GM12892 (cell line): ENCODE data around the gene UGDH.

Source experiments
- POLR2A ChIP-seq: IDR thresholded peaks from 2 replicates; pipeline ENCODE4 v1.6.1; 2011; ENCODE audit warnings: low read depth, low read length, control low read depth
- POLR2AphosphoS5 ChIP-seq: IDR thresholded peaks from 2 replicates; pipeline ENCODE4 v1.6.1; 2011; ENCODE audit warnings: low read depth, low read length, control low read depth
- TAF1 ChIP-seq: IDR thresholded peaks from 2 replicates; pipeline ENCODE4 v1.6.1; 2011; ENCODE audit warnings: low read depth, mild to moderate bottlenecking, control low read depth, low read length, borderline replicate concordance

DNA sequence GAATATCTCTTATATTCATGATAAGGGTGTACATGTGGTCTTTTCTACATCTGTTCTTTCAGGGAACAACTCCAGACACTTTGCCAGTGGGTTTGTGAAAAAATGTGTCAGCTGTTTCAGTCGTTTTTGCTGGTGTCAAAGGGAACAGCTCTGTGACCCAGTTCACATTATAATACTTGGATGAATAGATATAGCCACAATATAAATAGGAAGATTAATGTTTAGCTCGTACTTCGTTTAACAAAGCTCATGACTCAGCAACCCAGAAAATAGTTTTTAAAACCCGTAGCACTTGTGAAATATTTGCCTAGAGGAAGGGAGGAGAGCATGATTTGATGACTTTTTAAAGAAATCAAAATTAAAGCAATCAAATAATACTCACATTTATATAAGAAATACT, 60.5 kb downstream of the UGDH start:
- TF ChIP-seq POLR2A: no peak
- TF ChIP-seq POLR2AphosphoS5: no peak
- TF ChIP-seq TAF1: no peak
